Myocyte (in vitro differentiated cells): Measurements from ENCODE around the gene UNC93B1. TPM values are rescaled to one million over a fixed set of nuclear protein-coding genes. Genes with fewer than 3 reads are reported as not detected.

Experiments
- DNase-seq: peaks from one replicate; pipeline ENCODE4 v3.0.0-alpha.2; 2012; ENCODE audit warnings: low read depth
- total RNA-seq: library from RNA; depleted of rRNA; stranded (reverse); fragments of >200 nt; gene quantifications from 2 replicates; pipeline ENCODE4 v1.2.3, GENCODE V29; 2014

The UNC93B1 gene
- total RNA-seq, 1 donor from 2014 or later, result 25.0 TPM

- DNase-seq, result no peak
Observed at GRCh38 chr11:68011051-68011943, 7.4 kb upstream of the UNC93B1 start.

GRCh38 chr11:68010090-68011041, 6.5 kb upstream of the UNC93B1 start, which contains the start of gene ALDH3B1:
Gene ALDH3B1, plus strand, starts transcription at chr11:68010327. Its CDS starts 4,971 bp downstream, at chr11:68015298.
- DNase-seq, result peak; percentile 97

GRCh38 chr11:68009391-68010089, 5.6 kb upstream of the UNC93B1 start:
- peak; percentile 47 for DNase-seq

GRCh38 chr11:68008381-68009337, 4.8 kb upstream of the UNC93B1 start:
- peak; percentile 88 for DNase-seq

- DNase-seq, result no peak
Observed at GRCh38 chr11:68007498-68008380, 3.8 kb upstream of the UNC93B1 start.

GRCh38 chr11:68006606-68007166, 2.8 kb upstream of the UNC93B1 start:
- no peak for DNase-seq

GRCh38 chr11:68004551-68005335, 846 bp upstream of the UNC93B1 start:
- no peak for DNase-seq

GRCh38 chr11:68002938-68003845, 705 bp downstream of the UNC93B1 start:
- no peak for DNase-seq

GRCh38 chr11:68002575-68002937, 1.3 kb downstream of the UNC93B1 start:
- DNase-seq, result no peak

- DNase-seq, result no peak
Observed at GRCh38 chr11:67999704-68000103, 4.2 kb downstream of the UNC93B1 start.

- DNase-seq, result no peak
Observed at GRCh38 chr11:67999201-67999629, 4.7 kb downstream of the UNC93B1 start.

- DNase-seq, result no peak
Observed at GRCh38 chr11:67998150-67999045, 5.5 kb downstream of the UNC93B1 start.

- DNase-seq, result no peak
Observed at GRCh38 chr11:67997475-67997921, 6.4 kb downstream of the UNC93B1 start.

- no peak for DNase-seq
Observed at GRCh38 chr11:67996622-67997474, 7.0 kb downstream of the UNC93B1 start.

GRCh38 chr11:67996051-67996450, 7.8 kb downstream of the UNC93B1 start:
- no peak for DNase-seq
